Measurements from ENCODE around the gene TMEM50B.
"Not testable (repeated sequence)": the region's sequence is repeated elsewhere in the genome, so short reads cannot be mapped to it uniquely, and the experiment has no call there.

Gene TMEM50B

GRCh38 chr21:33421713-33422393 is 57.9 kb downstream of the TMEM50B start:
- no peaks in the 10 kb centered on the region for H3K27me3 ChIP-seq (ENCODE audit: control insufficient read depth, insufficient read depth, low read length)
- H3K9me3 ChIP-seq (ENCODE audit: control insufficient read depth, insufficient read depth, low read length): no peaks in the 10 kb centered on the region

GRCh38 chr21:33419538-33420123 is 60.1 kb downstream of the TMEM50B start:
- H3K9me3 ChIP-seq (ENCODE audit: control insufficient read depth, insufficient read depth, low read length): no peaks in the 10 kb centered on the region
- H3K36me3 ChIP-seq (ENCODE audit: control insufficient read depth, insufficient read depth, low read length): peaks cover 11% of the 10 kb centered on the region
- no peak overlapping the region for H3K9ac ChIP-seq (ENCODE audit: low read depth, low read length)
- no peaks in the 10 kb centered on the region for H3K27me3 ChIP-seq (ENCODE audit: control insufficient read depth, insufficient read depth, low read length)
- H3K4me1 ChIP-seq (ENCODE audit: control insufficient read depth, insufficient read depth, low read length): no peaks in the 10 kb centered on the region
- no peak overlapping the region for H3K4me3 ChIP-seq (ENCODE audit: low read depth, low read length)

More at GRCh38 chr21:33421713-33422393, 57.9 kb downstream of the TMEM50B start:
- Histone ChIP-seq H3K4me1 (ENCODE audit: control insufficient read depth, insufficient read depth, low read length) (no peaks in the 10 kb centered on the region), H3K9ac (ENCODE audit: low read depth, low read length) (no peak overlapping the region), H3K4me3 (ENCODE audit: low read depth, low read length) (no peak overlapping the region), H3K36me3 (ENCODE audit: control insufficient read depth, insufficient read depth, low read length) (peaks cover 22% of the 10 kb centered on the region)

- Histone ChIP-seq H3K4me3 (ENCODE audit: low read depth, low read length) (no peak overlapping the region), H3K27me3 (ENCODE audit: control insufficient read depth, insufficient read depth, low read length) (no peaks in the 10 kb centered on the region), H3K9ac (ENCODE audit: low read depth, low read length) (no peak overlapping the region), H3K9me3 (ENCODE audit: control insufficient read depth, insufficient read depth, low read length) (no peaks in the 10 kb centered on the region), H3K36me3 (ENCODE audit: control insufficient read depth, insufficient read depth, low read length) (peaks cover 8% of the 10 kb centered on the region), H3K4me1 (ENCODE audit: control insufficient read depth, insufficient read depth, low read length) (peaks cover 4% of the 10 kb centered on the region)
These were observed 61.1 kb downstream of the TMEM50B start for GRCh38 chr21:33418691-33419090.

GRCh38 chr21:33414926-33415325 is 64.8 kb downstream of the TMEM50B start:
- H3K9ac ChIP-seq (ENCODE audit: low read depth, low read length): no peak overlapping the region
- no peak overlapping the region for H3K4me3 ChIP-seq (ENCODE audit: low read depth, low read length)
- H3K4me1 ChIP-seq (ENCODE audit: control insufficient read depth, insufficient read depth, low read length): peaks cover 4% of the 10 kb centered on the region
- no peaks in the 10 kb centered on the region for H3K27me3 ChIP-seq (ENCODE audit: control insufficient read depth, insufficient read depth, low read length)
- no peaks in the 10 kb centered on the region for H3K9me3 ChIP-seq (ENCODE audit: control insufficient read depth, insufficient read depth, low read length)
- peaks cover 5% of the 10 kb centered on the region for H3K36me3 ChIP-seq (ENCODE audit: control insufficient read depth, insufficient read depth, low read length)

GRCh38 chr21:33414068-33414467 is 65.7 kb downstream of the TMEM50B start:
- no peak overlapping the region for H3K9ac ChIP-seq (ENCODE audit: low read depth, low read length)
- H3K36me3 ChIP-seq (ENCODE audit: control insufficient read depth, insufficient read depth, low read length): peaks cover 5% of the 10 kb centered on the region
- no peak overlapping the region for H3K4me3 ChIP-seq (ENCODE audit: low read depth, low read length)
- no peaks in the 10 kb centered on the region for H3K9me3 ChIP-seq (ENCODE audit: control insufficient read depth, insufficient read depth, low read length)
- no peaks in the 10 kb centered on the region for H3K27me3 ChIP-seq (ENCODE audit: control insufficient read depth, insufficient read depth, low read length)
- peaks cover 4% of the 10 kb centered on the region for H3K4me1 ChIP-seq (ENCODE audit: control insufficient read depth, insufficient read depth, low read length)

- H3K4me3 ChIP-seq (ENCODE audit: low read depth, low read length): no peak overlapping the region
- H3K36me3 ChIP-seq (ENCODE audit: control insufficient read depth, insufficient read depth, low read length): peaks cover 5% of the 10 kb centered on the region
- H3K27me3 ChIP-seq (ENCODE audit: control insufficient read depth, insufficient read depth, low read length): no peaks in the 10 kb centered on the region
- H3K9ac ChIP-seq (ENCODE audit: low read depth, low read length): no peak overlapping the region
- H3K4me1 ChIP-seq (ENCODE audit: control insufficient read depth, insufficient read depth, low read length): peaks cover 4% of the 10 kb centered on the region
- H3K9me3 ChIP-seq (ENCODE audit: control insufficient read depth, insufficient read depth, low read length): no peaks in the 10 kb centered on the region
These were observed 66.8 kb downstream of the TMEM50B start for GRCh38 chr21:33412832-33413519.

- H3K4me3 ChIP-seq (ENCODE audit: low read depth, low read length); H3K9ac ChIP-seq (ENCODE audit: low read depth, low read length); H3K36me3 ChIP-seq (ENCODE audit: control insufficient read depth, insufficient read depth, low read length); H3K27me3 ChIP-seq (ENCODE audit: control insufficient read depth, insufficient read depth, low read length); H3K4me1 ChIP-seq (ENCODE audit: control insufficient read depth, insufficient read depth, low read length); H3K9me3 ChIP-seq (ENCODE audit: control insufficient read depth, insufficient read depth, low read length): not testable (repeated sequence)
These were observed 67.3 kb downstream of the TMEM50B start for GRCh38 chr21:33412439-33412831.

GRCh38 chr21:33411949-33412430 is 67.8 kb downstream of the TMEM50B start:
- no peaks in the 10 kb centered on the region for H3K27me3 ChIP-seq (ENCODE audit: control insufficient read depth, insufficient read depth, low read length)
- peaks cover 4% of the 10 kb centered on the region for H3K4me1 ChIP-seq (ENCODE audit: control insufficient read depth, insufficient read depth, low read length)
- H3K9ac ChIP-seq (ENCODE audit: low read depth, low read length): no peak overlapping the region
- no peak overlapping the region for H3K4me3 ChIP-seq (ENCODE audit: low read depth, low read length)
- no peaks in the 10 kb centered on the region for H3K9me3 ChIP-seq (ENCODE audit: control insufficient read depth, insufficient read depth, low read length)
- H3K36me3 ChIP-seq (ENCODE audit: control insufficient read depth, insufficient read depth, low read length): peaks cover 5% of the 10 kb centered on the region

- Histone ChIP-seq H3K4me3 (ENCODE audit: low read depth, low read length) (no peak overlapping the region), H3K9me3 (ENCODE audit: control insufficient read depth, insufficient read depth, low read length) (no peaks in the 10 kb centered on the region), H3K27me3 (ENCODE audit: control insufficient read depth, insufficient read depth, low read length) (no peaks in the 10 kb centered on the region), H3K9ac (ENCODE audit: low read depth, low read length) (no peak overlapping the region), H3K36me3 (ENCODE audit: control insufficient read depth, insufficient read depth, low read length) (peaks cover 5% of the 10 kb centered on the region), H3K4me1 (ENCODE audit: control insufficient read depth, insufficient read depth, low read length) (peaks cover 3% of the 10 kb centered on the region)
These were observed 73.3 kb downstream of the TMEM50B start for GRCh38 chr21:33406493-33406892.

- Histone ChIP-seq H3K9me3 (ENCODE audit: control insufficient read depth, insufficient read depth, low read length) (no peaks in the 10 kb centered on the region), H3K4me3 (ENCODE audit: low read depth, low read length) (peak overlapping the region; percentile 76), H3K4me1 (ENCODE audit: control insufficient read depth, insufficient read depth, low read length) (peaks cover 3% of the 10 kb centered on the region), H3K36me3 (ENCODE audit: control insufficient read depth, insufficient read depth, low read length) (no peaks in the 10 kb centered on the region), H3K27me3 (ENCODE audit: control insufficient read depth, insufficient read depth, low read length) (no peaks in the 10 kb centered on the region), H3K9ac (ENCODE audit: low read depth, low read length) (peak overlapping the region; percentile 51)
These were observed 75.8 kb downstream of the TMEM50B start for GRCh38 chr21:33403786-33404585.

GRCh38 chr21:33403128-33403785 is 76.5 kb downstream of the TMEM50B start, which contains the start of gene IFNGR2:
Gene IFNGR2, plus strand, starts transcription at chr21:33403413. Its CDS starts 131 bp downstream, at chr21:33403544.
- no peaks in the 10 kb centered on the region for H3K9me3 ChIP-seq (ENCODE audit: control insufficient read depth, insufficient read depth, low read length)
- H3K4me1 ChIP-seq (ENCODE audit: control insufficient read depth, insufficient read depth, low read length): peaks cover 3% of the 10 kb centered on the region
- H3K4me3 ChIP-seq (ENCODE audit: low read depth, low read length): peak within 1 kb of the TSS; percentile 76
- peak within 1 kb of the TSS; percentile 51 for H3K9ac ChIP-seq (ENCODE audit: low read depth, low read length)
- no peaks in the 10 kb centered on the region for H3K27me3 ChIP-seq (ENCODE audit: control insufficient read depth, insufficient read depth, low read length)
- H3K36me3 ChIP-seq (ENCODE audit: control insufficient read depth, insufficient read depth, low read length): no peaks in the 10 kb centered on the region
